Measurements from ENCODE around the gene TRAM2.

Gene TRAM2, protein sequence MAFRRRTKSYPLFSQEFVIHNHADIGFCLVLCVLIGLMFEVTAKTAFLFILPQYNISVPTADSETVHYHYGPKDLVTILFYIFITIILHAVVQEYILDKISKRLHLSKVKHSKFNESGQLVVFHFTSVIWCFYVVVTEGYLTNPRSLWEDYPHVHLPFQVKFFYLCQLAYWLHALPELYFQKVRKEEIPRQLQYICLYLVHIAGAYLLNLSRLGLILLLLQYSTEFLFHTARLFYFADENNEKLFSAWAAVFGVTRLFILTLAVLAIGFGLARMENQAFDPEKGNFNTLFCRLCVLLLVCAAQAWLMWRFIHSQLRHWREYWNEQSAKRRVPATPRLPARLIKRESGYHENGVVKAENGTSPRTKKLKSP
- total RNA-seq, result 4.6 to 19.6 reads per million in 2 experiments

DNA sequence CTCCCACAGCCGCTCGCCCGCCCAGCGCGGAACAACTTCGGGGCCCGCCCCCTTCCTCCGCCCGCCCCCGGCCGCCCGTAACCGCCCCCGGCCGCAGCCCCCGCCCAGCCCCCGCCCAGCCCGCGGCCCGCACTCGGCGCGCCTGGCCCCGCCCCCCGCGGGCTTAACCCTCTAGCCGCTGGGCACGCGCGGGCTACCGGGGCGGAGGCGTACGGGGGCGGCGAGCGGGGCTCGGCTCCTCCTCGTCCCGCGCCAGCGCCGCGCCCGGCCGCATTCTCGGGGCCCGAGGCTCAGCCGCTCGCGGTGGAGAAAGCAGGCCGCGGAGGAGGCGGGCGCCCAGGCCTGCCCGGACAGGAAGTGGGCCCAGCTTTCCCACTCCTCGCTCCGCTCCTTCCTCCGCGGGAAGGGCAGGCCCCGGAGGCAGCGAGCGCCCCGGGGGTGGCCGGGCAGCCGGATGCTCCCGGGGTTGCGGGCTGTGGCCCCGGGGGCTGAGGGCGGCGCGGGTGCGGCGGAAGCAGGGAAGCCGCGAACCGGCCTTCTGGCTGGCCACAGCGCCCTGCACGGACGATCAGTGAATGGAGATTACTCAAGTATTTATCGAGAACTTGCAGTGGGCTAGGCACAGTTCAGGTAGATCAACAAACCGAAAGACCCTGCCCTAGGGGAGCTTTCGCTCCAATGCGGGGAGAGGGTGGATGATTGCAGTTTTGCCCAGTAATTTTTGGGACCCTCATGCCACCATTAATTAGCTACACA, at the start of gene TRAM2:
Gene TRAM2 (minus strand): TSS at position 39 of the 756 bp plus-strand sequence. CDS start 145 bp downstream, outside the sequence.
- DNase-seq (ENCODE audit: low read depth), result peak; percentile 72

DNA sequence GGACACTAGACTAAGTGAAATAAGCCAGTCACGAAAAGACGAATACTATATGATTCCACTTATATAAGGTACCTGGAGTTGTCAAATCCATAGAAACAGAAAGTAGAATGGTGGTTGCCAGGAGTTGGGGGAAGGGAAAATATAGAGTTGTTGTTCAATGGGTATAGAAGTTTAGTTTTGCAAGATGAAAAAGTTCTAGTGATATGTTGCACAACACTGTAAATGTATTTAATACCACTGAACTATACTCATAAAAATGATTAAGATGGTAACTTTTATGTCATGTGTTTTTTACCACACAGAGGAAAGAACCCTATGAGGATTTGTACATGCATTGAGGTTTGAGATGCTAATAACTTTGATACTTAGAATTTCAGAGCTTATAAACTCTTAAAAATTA, 46.0 kb upstream of the TRAM2 start:
- no peak for DNase-seq (ENCODE audit: low read depth)

DNA sequence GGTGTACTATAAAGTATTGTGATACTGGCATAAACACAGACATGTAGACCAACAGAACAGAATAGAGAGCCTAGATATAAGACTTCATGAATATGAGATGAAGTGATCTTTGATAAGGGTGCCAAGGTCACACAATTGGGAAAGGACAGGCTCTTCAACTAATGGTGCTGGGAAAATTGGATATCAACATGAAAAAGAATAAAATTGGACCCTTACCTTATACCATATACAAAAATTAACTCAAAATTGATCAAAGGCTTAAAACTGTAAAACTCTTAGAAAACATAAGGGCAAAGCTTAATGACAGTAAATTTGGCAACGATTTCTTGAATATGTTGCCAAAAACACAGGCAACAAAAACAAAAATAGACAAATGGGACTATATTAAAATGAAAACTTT, 44.8 kb upstream of the TRAM2 start:
- DNase-seq (ENCODE audit: low read depth), result no peak

DNA sequence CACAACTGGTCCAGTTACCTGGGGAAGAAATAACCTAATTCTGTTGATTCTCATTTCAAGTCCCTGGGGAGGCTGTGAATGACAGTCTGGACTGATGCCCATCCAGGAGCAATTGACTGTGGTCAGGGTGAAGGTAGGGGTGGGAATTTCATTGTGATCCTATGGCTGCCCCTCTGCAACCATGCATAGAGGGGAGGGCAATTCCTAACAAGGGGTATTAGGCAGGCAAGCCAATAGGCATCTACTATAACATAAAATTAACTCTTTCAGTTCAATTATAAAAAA, 44.0 kb upstream of the TRAM2 start:
- DNase-seq (ENCODE audit: low read depth), result no peak

DNA sequence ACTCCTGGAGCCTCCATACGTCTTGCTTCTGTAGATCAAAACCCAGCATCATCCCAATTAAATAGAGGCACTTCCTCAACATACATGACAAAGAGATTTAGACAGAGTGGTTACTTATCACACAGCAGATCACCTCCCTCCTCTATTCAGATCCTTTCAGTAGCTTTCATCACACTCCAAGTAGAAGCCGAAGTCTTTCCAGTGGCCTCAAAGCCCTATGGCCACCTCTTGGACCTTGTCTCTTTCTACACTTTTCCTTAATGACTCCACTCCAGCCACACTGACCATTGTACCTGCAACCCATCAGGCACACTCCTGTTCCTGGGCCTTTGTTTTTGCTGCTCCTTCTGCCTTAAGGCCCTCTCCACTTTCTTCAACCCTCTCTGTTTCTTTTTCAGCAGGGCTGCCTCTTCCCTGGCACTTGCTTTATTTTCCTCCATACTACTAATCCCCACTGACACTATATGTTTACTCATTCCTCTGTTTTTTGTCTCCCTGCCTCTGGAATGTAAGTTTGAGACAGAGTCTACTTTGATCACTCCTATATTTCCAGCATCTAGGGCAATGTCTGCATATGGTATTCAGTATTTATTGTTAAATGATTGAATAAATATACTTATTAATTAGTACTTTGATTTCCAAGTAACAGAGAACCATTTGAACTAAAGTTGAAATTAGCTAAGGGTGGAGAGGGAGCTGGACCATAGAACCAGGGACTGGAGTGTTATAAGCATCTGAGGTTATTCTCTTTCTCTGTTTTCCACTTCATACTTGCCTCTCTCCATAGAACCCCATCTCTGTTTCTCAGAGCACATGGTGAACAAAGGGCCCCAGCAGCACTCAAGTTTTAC, 43.4 kb upstream of the TRAM2 start:
- no peak for DNase-seq (ENCODE audit: low read depth)

DNA sequence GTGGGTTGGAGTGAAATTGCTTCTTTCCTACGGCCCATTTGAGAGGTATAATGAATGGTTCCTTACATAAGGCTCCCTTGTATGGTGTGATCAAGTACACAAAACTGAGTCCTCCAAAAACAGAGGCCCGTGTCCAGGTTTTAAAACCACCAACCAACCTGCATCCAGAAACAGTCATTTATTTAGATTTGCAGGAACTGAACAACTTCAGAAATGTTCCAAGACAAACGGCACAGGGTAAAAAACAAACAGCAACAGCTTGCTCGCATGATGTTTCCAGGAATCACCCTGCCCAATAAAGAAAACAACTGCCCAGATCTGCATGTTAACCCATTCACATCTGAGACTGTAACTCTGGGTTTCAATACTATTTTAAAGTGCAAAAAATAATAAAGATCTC, 40.2 kb upstream of the TRAM2 start:
- DNase-seq (ENCODE audit: low read depth), result no peak

DNA sequence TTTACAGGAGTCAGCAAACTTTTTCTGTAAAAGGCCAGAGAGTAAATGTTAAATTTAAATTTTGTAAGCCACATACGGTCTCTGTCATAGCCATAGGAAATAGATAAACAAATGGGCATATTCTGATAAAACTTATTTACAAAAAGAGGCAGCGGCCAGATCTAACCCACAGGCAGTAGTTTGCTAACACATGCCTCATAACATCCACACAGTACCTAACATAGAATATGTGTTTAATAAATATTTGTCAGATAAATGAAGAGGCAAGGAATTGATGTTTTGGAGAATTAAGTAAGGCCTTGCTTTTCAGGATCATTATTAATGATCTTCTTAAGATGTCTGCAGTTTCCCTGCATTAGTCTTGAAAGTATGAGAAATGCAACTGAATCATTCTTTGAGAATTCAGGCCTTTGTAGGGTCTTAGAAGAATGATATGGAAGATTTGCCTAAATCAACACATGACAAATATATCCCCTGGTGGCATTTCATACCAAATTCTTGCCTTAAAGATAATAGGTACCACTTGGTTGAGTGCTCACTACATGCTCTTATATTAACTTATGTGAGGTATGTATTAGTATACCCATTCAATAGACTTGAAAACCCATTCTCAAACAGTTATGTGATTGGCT, 39.3 kb upstream of the TRAM2 start:
- DNase-seq (ENCODE audit: low read depth), result no peak

DNA sequence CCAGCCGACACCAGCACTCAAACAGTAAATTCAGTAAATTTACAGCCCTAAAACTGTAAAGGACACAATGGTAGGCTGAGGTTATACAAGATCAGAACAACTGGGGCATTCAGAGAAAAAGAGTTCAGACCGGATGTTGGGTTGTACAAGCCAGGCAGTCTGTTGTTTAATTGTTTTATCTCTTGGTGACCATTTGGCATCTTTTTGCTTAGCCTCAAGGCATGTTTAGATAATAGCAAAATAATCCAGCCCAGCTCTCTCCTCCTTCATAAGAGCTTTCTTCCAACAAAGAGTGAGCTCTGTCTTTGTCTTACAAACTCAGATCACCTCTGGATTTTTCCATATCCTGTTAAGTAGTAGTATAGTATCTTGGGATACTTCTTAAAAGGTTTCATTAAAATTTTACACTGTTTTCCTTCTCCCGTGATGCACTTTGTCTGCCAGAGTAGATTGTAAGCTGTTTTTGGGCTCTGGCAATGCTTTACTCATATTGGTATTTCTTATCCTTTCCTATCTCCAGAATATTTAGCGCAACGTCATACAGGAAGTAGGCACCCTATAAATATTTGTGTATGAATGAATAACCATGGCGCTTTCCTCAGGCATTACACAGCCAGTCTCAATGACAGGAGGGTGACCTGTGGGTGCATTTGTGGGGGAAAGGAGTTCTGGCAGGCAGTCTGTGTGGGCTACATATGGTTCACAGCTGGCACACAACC, 35.6 kb upstream of the TRAM2 start:
- DNase-seq (ENCODE audit: low read depth), result no peak

DNA sequence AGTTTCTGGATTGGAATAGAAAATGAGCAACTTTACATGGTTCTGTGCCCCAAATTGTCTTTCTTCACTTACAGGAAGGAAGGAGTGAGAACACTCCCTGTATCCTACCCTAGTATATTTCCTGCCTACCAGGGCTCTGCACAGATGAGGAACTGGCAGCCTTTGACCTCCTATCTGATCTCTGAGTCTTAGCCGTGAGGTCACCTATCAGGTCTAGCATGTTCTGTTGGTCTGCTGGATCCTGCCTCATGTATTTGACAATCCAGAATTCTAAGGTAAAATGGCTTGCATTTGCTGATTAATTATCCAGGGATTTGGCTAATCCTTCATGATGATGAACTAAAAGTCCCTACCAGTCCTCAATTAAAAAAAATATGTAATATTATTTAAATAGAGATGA, 35.0 kb upstream of the TRAM2 start:
- DNase-seq (ENCODE audit: low read depth), result no peak

DNA sequence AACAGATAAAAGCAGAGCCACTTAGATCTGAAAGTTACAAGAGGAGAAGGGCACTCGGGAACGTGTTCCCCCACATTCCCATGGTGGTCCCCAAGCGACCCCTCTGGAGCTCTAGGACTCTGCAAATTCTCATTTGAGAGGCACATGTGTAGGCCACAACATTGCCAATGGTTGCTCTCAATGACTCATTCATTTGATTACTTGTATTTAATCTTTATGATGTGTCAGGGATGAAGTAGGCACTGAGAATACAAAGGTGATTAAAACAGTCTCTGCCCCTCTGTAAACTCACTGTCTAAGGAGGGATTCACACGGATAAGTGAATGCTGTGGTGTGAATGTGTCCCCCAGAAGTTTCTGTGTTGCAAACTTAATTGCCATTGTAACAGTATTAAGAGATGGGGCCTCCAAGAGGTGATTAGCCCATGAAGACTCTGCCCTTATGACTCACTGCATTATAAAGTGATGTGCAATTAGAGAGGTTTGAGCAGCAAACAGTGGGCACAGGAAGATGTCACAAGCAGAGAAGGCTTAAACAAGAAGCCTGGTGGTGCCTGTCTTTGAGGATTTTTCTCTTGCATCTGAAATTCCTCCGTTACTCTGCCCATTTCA, 34.0 kb upstream of the TRAM2 start:
- DNase-seq (ENCODE audit: low read depth), result no peak

DNA sequence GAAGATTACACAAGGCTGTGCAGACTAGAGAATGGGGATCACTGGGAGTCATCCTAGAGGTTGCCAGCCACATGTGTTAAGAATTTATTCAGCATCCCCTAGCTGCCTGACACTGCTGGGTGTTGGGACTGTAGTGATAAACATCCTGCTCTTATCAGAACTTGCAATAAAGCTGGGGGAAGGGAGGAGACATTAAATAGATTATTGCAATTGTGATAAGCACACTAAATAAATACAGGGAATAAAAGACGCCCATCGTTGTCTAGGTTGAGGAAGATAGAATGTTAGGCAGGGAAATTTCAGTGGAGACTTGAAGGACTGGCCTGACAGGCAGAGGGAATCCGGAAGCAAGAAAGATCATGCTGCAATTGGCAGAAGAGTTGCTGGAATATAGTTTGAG, 33.2 kb upstream of the TRAM2 start:
- DNase-seq (ENCODE audit: low read depth), result no peak

DNA sequence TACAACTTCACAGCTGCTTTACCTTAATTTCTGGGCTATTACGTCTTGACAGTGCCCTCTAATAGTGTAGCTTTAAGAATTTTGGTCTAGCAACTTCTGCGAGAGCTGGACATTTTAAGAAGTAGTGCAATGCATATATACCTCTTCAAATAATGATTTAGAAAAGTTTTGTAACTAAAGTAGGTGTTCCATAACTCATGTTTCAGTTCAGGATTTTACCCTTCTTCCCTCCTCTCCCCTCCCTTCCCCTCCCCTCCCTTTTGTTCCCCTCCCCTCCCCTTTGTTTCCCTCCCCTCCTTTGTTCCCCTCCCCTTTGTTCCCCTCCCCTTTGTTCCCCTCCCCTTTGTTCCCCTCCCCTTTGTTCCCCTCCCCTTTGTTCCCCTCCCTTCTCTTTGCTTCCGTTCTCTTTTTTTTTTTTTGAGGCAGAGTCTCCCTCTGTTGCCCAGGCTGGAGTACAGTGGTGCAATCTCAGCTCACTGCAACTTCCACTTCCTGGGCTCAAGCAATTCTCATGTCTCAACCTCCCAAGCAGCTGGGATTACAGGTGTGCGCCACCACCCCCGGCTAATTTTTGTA, 28.8 kb upstream of the TRAM2 start:
- DNase-seq (ENCODE audit: low read depth), result no peak

DNA sequence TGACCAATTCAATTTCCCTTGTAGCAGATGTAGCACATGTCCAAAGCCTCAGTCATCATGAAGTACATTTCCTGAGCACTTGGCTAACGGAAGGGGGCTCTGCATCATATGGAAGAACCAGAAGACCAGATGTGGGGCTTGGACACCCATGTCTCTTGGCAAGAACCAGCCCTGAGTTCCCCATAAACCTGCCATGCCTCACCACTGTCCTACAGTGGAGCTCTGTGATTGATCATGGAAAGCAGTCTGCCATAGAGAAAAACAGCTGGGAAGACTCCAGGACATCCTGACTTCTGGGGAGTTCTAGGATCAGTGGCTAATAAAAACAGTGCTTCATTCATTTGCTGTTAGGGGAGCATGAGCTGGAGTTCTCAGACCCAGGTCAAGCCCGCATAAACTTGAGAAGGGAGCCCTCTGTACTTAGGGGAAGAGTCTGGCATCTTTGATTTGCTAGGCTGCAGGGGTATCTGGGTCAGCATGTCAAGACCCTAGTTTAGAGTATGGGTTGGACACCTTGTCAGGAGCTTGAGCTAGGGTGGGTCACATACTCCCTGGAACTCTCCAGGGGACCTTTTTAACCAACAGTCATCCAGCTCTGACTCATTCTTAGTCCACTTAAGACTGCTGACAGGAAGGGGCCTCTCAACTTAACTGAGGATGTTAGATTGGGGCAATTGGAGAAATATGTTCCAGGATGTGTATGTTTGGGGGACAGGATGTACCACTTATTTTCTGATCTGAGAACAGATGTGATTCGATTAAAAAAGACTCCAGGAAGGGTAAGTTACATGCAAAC, 26.3 kb upstream of the TRAM2 start:
- no peak for DNase-seq (ENCODE audit: low read depth)

DNA sequence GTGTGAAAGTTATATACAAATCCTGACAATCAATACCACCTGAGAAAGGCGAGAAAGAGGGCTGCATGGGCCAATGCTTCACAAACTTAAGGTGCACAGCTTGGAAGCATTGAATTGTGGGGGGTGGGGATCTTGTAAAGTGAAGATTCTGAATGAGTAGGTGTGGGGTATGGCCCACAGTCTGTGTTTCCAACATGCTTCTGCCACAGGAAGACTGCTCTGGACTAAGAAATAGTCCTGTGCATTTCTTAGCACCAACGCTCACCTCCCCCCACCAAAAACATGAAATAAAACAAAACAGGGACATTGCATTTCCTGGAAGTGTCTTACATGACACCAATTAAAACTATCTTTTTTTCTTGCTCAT, 21.9 kb upstream of the TRAM2 start:
- DNase-seq (ENCODE audit: low read depth), result no peak

DNA sequence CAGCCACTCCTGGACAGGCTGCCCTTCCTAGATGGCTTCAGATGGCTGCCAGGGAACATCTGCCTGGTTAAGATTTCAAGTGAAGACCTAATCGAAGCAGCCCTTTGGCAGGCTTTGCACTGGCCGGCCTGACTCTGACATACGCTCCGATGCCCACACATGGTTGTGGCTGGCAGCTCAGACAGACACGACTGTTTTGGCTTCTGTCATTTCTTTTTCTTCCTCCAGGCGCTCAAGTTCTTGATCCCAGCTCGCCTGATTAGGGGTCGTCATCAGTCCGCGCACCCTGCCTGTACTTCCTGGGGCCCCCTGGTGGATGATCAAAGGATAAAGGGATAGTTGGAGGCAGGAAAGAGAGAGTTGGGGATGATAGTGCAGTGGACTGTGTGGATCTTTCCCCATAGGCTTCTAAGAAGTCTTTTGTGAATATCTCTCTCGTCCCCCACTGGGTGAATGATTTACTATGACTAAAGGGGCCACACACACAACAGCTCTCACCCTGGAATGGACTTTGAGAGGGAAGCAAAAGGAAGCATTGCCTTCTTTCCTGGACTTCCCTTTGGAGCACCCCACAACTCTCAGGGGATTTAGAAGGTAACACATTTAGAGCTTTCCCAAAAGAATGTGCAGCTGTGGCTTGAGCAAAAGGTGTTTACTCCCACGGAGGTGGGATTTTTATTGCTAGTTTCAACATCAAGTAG, 21.4 kb upstream of the TRAM2 start:
- DNase-seq (ENCODE audit: low read depth), result no peak

DNA sequence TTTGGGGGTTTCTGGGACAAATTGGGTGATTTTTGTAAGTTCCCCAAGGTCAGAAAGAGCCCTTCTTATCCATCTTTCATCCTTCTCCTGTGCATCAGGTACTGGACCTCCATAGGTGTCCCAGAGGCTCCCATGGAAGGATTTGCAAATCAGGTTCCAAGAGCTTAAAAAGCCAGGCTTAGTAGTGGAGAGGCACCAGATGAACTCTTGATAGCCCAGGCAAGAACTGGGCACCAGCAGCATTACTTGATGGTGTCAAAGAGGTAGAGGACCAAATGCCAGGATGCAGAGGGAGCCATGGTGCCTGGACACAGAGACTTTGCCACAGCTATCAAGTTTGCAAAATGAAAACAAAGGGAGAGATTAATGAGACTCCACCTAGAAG, 20.9 kb upstream of the TRAM2 start:
- no peak for DNase-seq (ENCODE audit: low read depth)

DNA sequence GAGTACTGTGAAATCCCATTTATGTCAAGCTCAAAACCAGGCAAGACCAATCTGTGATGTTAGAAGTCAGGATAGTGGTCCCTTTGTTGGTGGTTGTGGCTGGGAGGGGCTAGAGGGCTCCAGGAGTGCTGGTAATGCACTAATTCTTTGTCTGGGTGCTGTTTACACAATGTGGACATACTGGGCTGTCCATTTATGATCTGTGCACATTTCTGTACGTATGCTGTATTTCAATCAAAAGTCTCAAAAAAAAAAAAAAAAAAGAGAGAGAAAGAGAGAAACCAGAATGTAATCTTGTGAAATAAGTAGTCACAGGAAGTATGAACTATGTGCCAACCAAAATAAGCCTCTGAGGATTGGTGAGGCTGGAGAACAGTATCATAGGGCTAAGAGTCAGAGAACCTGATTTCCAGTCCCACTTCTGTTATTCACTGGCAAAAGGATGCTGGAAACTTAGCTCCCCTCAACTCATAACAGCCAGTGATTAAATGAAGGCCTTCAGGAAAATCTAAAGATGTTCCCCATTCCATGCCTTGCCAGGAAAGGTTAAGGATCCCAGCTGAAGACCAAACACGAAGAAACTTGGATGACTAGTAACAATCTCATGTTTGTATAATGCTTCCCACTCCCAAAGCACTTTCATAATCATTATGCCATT, 19.6 kb upstream of the TRAM2 start:
- DNase-seq (ENCODE audit: low read depth), result no peak

DNA sequence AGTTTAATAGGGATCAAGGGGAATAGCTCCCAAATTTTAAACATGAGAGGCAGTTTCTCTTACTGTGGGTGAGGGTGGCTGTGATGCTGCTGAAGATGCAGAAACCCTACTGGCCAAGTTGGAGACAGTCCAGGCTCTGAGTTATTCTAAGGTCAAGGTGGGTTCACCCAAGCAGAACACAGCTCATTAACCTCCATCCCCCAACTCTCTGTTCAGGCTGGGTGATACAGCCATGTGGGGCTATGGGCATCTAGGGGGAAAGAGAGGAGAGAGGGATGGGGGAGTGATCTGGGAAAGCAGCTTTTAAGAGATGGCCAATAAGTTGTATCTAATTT, 18.9 kb upstream of the TRAM2 start:
- no peak for DNase-seq (ENCODE audit: low read depth)
